ENCODE results near the gene HDAC10. TPM values are rescaled to one million over a fixed set of nuclear protein-coding genes. Genes with fewer than 3 reads are reported as not detected.

The HDAC10 gene
- total RNA-seq, 1 experiment from 2014 or later = 45.0 TPM

GRCh38 chr22:50251477-50252081, 514 bp upstream of the HDAC10 start:
- H3K27me3 Mint-ChIP-seq (ENCODE audit: low read depth) = no peaks in the 10 kb centered on the region
- Histone ChIP-seq H3K79me2 (ENCODE audit: insufficient read depth, low read length) (no peaks in the 10 kb centered on the region), H2AFZ (ENCODE audit: low read length) (no peak overlapping the region), H3K4me2 (ENCODE audit: insufficient read depth, insufficient read length, low read length) (peak overlapping the region; percentile 40), H4K20me1 (ENCODE audit: control insufficient read depth, insufficient read depth, insufficient read length) (no peaks in the 10 kb centered on the region), H3K27ac (ENCODE audit: insufficient read length, low read depth, low read length) (no peak overlapping the region), H2BK20ac (ENCODE audit: low read depth, low read length, poor library complexity, severe bottlenecking) (no peak overlapping the region), H3K4ac (ENCODE audit: low read depth, low read length) (no peak overlapping the region), H3K9me3 (ENCODE audit: control insufficient read depth, low read depth, low read length) (no peaks in the 10 kb centered on the region), H3K14ac (ENCODE audit: insufficient read depth, low read length) (peak overlapping the region; percentile 72; the same call in 1 of the 2 replicates), H3K79me1 (ENCODE audit: insufficient read depth, low read depth, low read length, poor library complexity, severe bottlenecking) (no peaks in the 10 kb centered on the region), H3T11ph (ENCODE audit: low read length) (no peak overlapping the region), H3K27me3 (ENCODE audit: insufficient read depth, low read length) (no peaks in the 10 kb centered on the region), H4K8ac (replicated peaks; ENCODE audit: insufficient read length, low read depth, low read length) (no peak overlapping the region), H2BK12ac (ENCODE audit: insufficient read length, low read depth, low read length) (no peak overlapping the region), H3K23me2 (ENCODE audit: insufficient read length, low read depth, low read length, poor library complexity, severe bottlenecking) (peaks cover 15% of the 10 kb centered on the region), H2BK15ac (ENCODE audit: low read depth, low read length) (no peak overlapping the region), H3K56ac (ENCODE audit: insufficient read length, low read depth, low read length) (no peak overlapping the region), H3K18ac (ENCODE audit: insufficient read length, low read depth, low read length) (no peak overlapping the region), H4K5ac (ENCODE audit: insufficient read length, low read depth, low read length) (no peak overlapping the region), H2BK120ac (ENCODE audit: low read depth, low read length, poor library complexity, severe bottlenecking) (no peak overlapping the region), H3K9ac (ENCODE audit: extremely low read depth, insufficient read length, low read length) (no peak overlapping the region), H2AK5ac (ENCODE audit: insufficient read length, low read length) (no peak overlapping the region), H2BK5ac (ENCODE audit: insufficient read length, low read length) (no peak overlapping the region), H3K4me1 (ENCODE audit: insufficient read depth, low read length) (no peaks in the 10 kb centered on the region), H4K91ac (ENCODE audit: insufficient read length, low read depth, low read length) (no peak overlapping the region), H3K23ac (ENCODE audit: insufficient read length, low read depth, low read length) (no peak overlapping the region)
- TF ChIP-seq CTCF (conservative IDR thresholded peaks at IDR 0.05) = no peak; the same call in 2 of the 3 replicates
- H3K36me3 Mint-ChIP-seq (ENCODE audit: insufficient read depth in 1 of 3, low read depth in 3 of 3) = peaks cover 0 to 12% (median 3%) of the 10 kb centered on the region in 3 experiments; a peak in 3 of 7 replicates
- H3K4me3 Mint-ChIP-seq = peak overlapping the region; percentile 73 to 76
- no CpG with 5 or more reads among the region's 36 CpGs for WGBS (ENCODE audit: extremely low coverage, insufficient read length, low lambda C conversion rate)
- no peaks in the 10 kb centered on the region; a peak in 1 of 5 replicates for H3K9me3 Mint-ChIP-seq
- H3K27ac Mint-ChIP-seq = no peak overlapping the region
- H3K4me1 Mint-ChIP-seq = peaks cover 6 to 17% of the 10 kb centered on the region in 2 experiments
- no peak for DNase-seq

Measured in H9 (cell line).